Activated CD4-positive, alpha-beta T cell treated with anti-CD3 and anti-CD28 coated beads for 36 hours (primary cell): ENCODE data around the gene MYLK. TPM values are rescaled to one million over a fixed set of nuclear protein-coding genes. Genes with fewer than 3 reads are reported as not detected.
"Not testable (repeated sequence)": the region's sequence is repeated elsewhere in the genome, so short reads cannot be mapped to it uniquely, and the experiment has no call there.

ENCODE experiments used
- ATAC-seq: fragments of 200-7000 bp; cut with Tn5 transposase; one replicate; pipeline ENCODE4 v1.10.0; 2021; ENCODE audit warnings: mild to moderate bottlenecking, moderate library complexity
- CTCF ChIA-PET: fragments of 350-600 bp; sonication (Branson Sonifier 250); formaldehyde crosslinking; loops from one replicate; lab custom pipeline; 2021; ENCODE audit warnings: antibody characterized with exemption; lab: Charles Lee
- POLR2A ChIA-PET: fragments of 350-600 bp; sonication (Branson Sonifier 250); formaldehyde crosslinking; loops from one replicate; lab custom pipeline; 2021; ENCODE audit warnings: antibody characterized with exemption, inconsistent platforms; lab: Charles Lee
- DNase-seq: peaks from one replicate; pipeline ENCODE4 v3.0.0-alpha.2; 2020
- H3K27ac Mint-ChIP-seq: one replicate; pipeline ENCODE4 v1.8.0; 2021; ENCODE audit warnings: mixed read lengths
- H3K27me3 Mint-ChIP-seq: one replicate; pipeline ENCODE4 v1.8.0; 2021; ENCODE audit warnings: mixed read lengths
- H3K36me3 Mint-ChIP-seq: one replicate; pipeline ENCODE4 v1.8.0; 2021; ENCODE audit warnings: low read depth, mixed read lengths
- H3K4me1 Mint-ChIP-seq: one replicate; pipeline ENCODE4 v1.8.0; 2021; ENCODE audit warnings: mixed read lengths
- H3K4me3 Mint-ChIP-seq: one replicate; pipeline ENCODE4 v1.8.0; 2021; ENCODE audit warnings: mild to moderate bottlenecking, moderate library complexity, mixed read lengths
- H3K9me3 Mint-ChIP-seq: one replicate; pipeline ENCODE4 v1.8.0; 2021; ENCODE audit warnings: low read depth, mixed read lengths
- intact Hi-C, 2 experiments: fragments of 100-400 bp; cut with DNase I in 1 of 2; cut with micrococcal nuclease in 1 of 2; formaldehyde crosslinking; loops; one replicate each; pipeline versions ENCODE4 v1.14.2 to v1.15.1; 2022 to 2024; cut with DNase I, micrococcal nuclease
- total RNA-seq, 2 experiments: library from RNA; stranded (reverse); gene quantifications; one replicate each; pipeline ENCODE4 v1.2.3, GENCODE V29; 2021

Gene MYLK
- total RNA-seq, 2 experiments from 2014 or later: 0.07 TPM; not detected in 1

GRCh38 chr3:123600863-123601262, 283.3 kb downstream of the MYLK start:
- intact Hi-C loops, POLR2A ChIA-PET, DNase-seq, H3K27ac Mint-ChIP-seq, CTCF ChIA-PET, H3K9me3 Mint-ChIP-seq, ATAC-seq, H3K4me3 Mint-ChIP-seq, H3K4me1 Mint-ChIP-seq, H3K27me3 Mint-ChIP-seq, H3K36me3 Mint-ChIP-seq: not testable (repeated sequence)

- H3K9me3 Mint-ChIP-seq: no peaks in the 10 kb centered on the region
- ATAC-seq (no peak), DNase-seq (no peak)
- H3K4me1 Mint-ChIP-seq: no peaks in the 10 kb centered on the region
- H3K36me3 Mint-ChIP-seq: peaks cover 2% of the 10 kb centered on the region
- no peak overlapping the region for H3K4me3 Mint-ChIP-seq
- POLR2A ChIA-PET: no interaction called here
- CTCF ChIA-PET: no interaction called here
- no peaks in the 10 kb centered on the region for H3K27me3 Mint-ChIP-seq
- H3K27ac Mint-ChIP-seq: no peak overlapping the region
- intact Hi-C loops: no loop called here
Measured at GRCh38 chr3:123597561-123597960, 286.6 kb downstream of the MYLK start.

- POLR2A ChIA-PET: no interaction called here
- no peak overlapping the region for H3K4me3 Mint-ChIP-seq
Measured at GRCh38 chr3:123595396-123596180, 288.5 kb downstream of the MYLK start.

GRCh38 chr3:123593381-123593780, 290.8 kb downstream of the MYLK start:
- Mint-ChIP-seq H3K4me3 (no peak overlapping the region), H3K4me1 (no peaks in the 10 kb centered on the region), H3K36me3 (peaks cover 36% of the 10 kb centered on the region), H3K27me3 (no peaks in the 10 kb centered on the region), H3K27ac (no peak overlapping the region), H3K9me3 (peaks cover 14% of the 10 kb centered on the region)
- ChIA-PET POLR2A (no interaction called here), CTCF (no interaction called here)
- DNase-seq (no peak), ATAC-seq (no peak)
- intact Hi-C loops: no loop called here

More at GRCh38 chr3:123595396-123596180, 288.5 kb downstream of the MYLK start:
- Mint-ChIP-seq H3K27ac (no peak overlapping the region), H3K9me3 (peaks cover 6% of the 10 kb centered on the region), H3K36me3 (peaks cover 15% of the 10 kb centered on the region), H3K27me3 (no peaks in the 10 kb centered on the region), H3K4me1 (no peaks in the 10 kb centered on the region)
- no peak for DNase-seq
- CTCF ChIA-PET: interaction anchor here (0.7 kb wide), 1 partner anchor 1717 kb away, joined by 4 read pairs; no protein-coding TSS in a partner anchor
- intact Hi-C loops: no loop called here
- ATAC-seq: no peak

GRCh38 chr3:123590685-123591450, 293.3 kb downstream of the MYLK start:
- DNase-seq: no peak
- intact Hi-C loops: no loop called here
- peaks cover 9% of the 10 kb centered on the region for H3K4me1 Mint-ChIP-seq
- H3K27me3 Mint-ChIP-seq: no peaks in the 10 kb centered on the region
- no peak overlapping the region for H3K4me3 Mint-ChIP-seq
- ChIA-PET POLR2A (no interaction called here), CTCF (interaction anchor here (0.6 kb wide), 1 partner anchor 18 kb away, joined by 3 read pairs; no protein-coding TSS in a partner anchor)
- peaks cover 14% of the 10 kb centered on the region for H3K9me3 Mint-ChIP-seq
- H3K27ac Mint-ChIP-seq: no peak overlapping the region
- no peak for ATAC-seq
- peaks cover 44% of the 10 kb centered on the region for H3K36me3 Mint-ChIP-seq

- Mint-ChIP-seq H3K4me3 (no peak overlapping the region), H3K4me1 (peaks cover 21% of the 10 kb centered on the region), H3K36me3 (peaks cover 44% of the 10 kb centered on the region), H3K27me3 (no peaks in the 10 kb centered on the region), H3K9me3 (peaks cover 14% of the 10 kb centered on the region), H3K27ac (no peak overlapping the region)
- no peak for ATAC-seq
- intact Hi-C loops: loop anchor here in 1 of 2 experiments (5.0 to 10.0 kb wide), 3 partner anchors 375 to 1467 kb away; partner anchors contain the start of genes CCDC14, HEG1, HSPBAP1 and SLC49A4
- DNase-seq: no peak
- ChIA-PET CTCF (interaction anchor here (1.3 kb wide), 1 partner anchor 28 kb away, joined by 3 read pairs; no protein-coding TSS in a partner anchor), POLR2A (no interaction called here)
Measured at GRCh38 chr3:123587401-123587800, 296.7 kb downstream of the MYLK start.

- Mint-ChIP-seq H3K4me1 (peaks cover 21% of the 10 kb centered on the region), H3K4me3 (no peak overlapping the region), H3K27me3 (no peaks in the 10 kb centered on the region), H3K9me3 (peaks cover 14% of the 10 kb centered on the region), H3K36me3 (peaks cover 44% of the 10 kb centered on the region), H3K27ac (no peak overlapping the region)
- ChIA-PET CTCF (interaction anchor here (1.3 kb wide), 1 partner anchor 27 kb away, joined by 3 read pairs; no protein-coding TSS in a partner anchor), POLR2A (interaction anchor here (0.9 kb wide), 1 partner anchor 385 kb away, joined by 4 read pairs; the partner anchor contains the start of gene SEC22A)
- ATAC-seq (no peak), DNase-seq (no peak)
- intact Hi-C loops: loop anchor here in 1 of 2 experiments (5.0 to 10.0 kb wide), 3 partner anchors 375 to 1468 kb away; partner anchors contain the start of genes CCDC14, HEG1, HSPBAP1 and SLC49A4
Measured at GRCh38 chr3:123586968-123587367, 297.2 kb downstream of the MYLK start.

GRCh38 chr3:123586131-123586530, 298.0 kb downstream of the MYLK start:
- intact Hi-C loops: loop anchor here in 1 of 2 experiments (5.0 to 10.0 kb wide), 3 partner anchors 376 to 1469 kb away; partner anchors contain the start of genes CCDC14, HEG1, HSPBAP1 and SLC49A4
- Mint-ChIP-seq H3K9me3 (peaks cover 9% of the 10 kb centered on the region), H3K27me3 (no peaks in the 10 kb centered on the region), H3K4me3 (no peak overlapping the region), H3K27ac (no peak overlapping the region), H3K36me3 (peaks cover 44% of the 10 kb centered on the region), H3K4me1 (peaks cover 21% of the 10 kb centered on the region)
- ATAC-seq: peak; percentile 22
- CTCF ChIA-PET: interaction anchor here (0.5 to 1.7 kb wide), 3 partner anchors 18 to 1153 kb away, joined by 3 read pairs; no protein-coding TSS in a partner anchor
- DNase-seq: peak; percentile 66
- POLR2A ChIA-PET: interaction anchor here (0.9 kb wide), 1 partner anchor 385 kb away, joined by 4 read pairs; the partner anchor contains the start of gene SEC22A

GRCh38 chr3:123584988-123585937, 298.9 kb downstream of the MYLK start, which contains the start of gene HACD2:
Gene HACD2, minus strand, starts transcription at chr3:123585053. Its CDS starts 26 bp downstream, at chr3:123585027.
- Mint-ChIP-seq H3K27me3 (no peaks in the 10 kb centered on the region), H3K4me3 (no peak within 1 kb of the TSS), H3K27ac (peak within 1 kb of the TSS; percentile 87), H3K36me3 (peaks cover 40% of the 10 kb centered on the region), H3K9me3 (peaks cover 6% of the 10 kb centered on the region), H3K4me1 (peaks cover 21% of the 10 kb centered on the region)
- ChIA-PET CTCF (interaction anchor here (0.7 to 1.7 kb wide), 4 partner anchors 18 to 587 kb away, joined by 3 read pairs; no protein-coding TSS in a partner anchor), POLR2A (interaction anchor here (0.7 kb wide), 1 partner anchor 9 kb away, joined by 3 read pairs; no protein-coding TSS in a partner anchor)
- peak; percentile 97 for DNase-seq
- intact Hi-C loops: loop anchor here (1.0 to 10.0 kb wide), 8 partner anchors 377 to 1792 kb away; partner anchors contain the start of genes SEC22A (in 2 of the 2), CCDC14 (in 1 of the 2), HEG1 (in 1 of the 2) and HSPBAP1 (in 1 of the 2)
- peak; percentile 93 for ATAC-seq
